IMR-90 (cell line): ENCODE data around the gene TLR3. TPM values are rescaled to one million over a fixed set of nuclear protein-coding genes. Genes with fewer than 3 reads are reported as not detected.

ENCODE experiments used
- ATAC-seq: fragments of 200-7000 bp; cut with Tn5 transposase; 2 replicates; pipeline ENCODE4 v1.9.1; 2020; ENCODE audit warnings: low read depth, mild to moderate bottlenecking, moderate library complexity
- BruUV-seq: library from RNA; stranded (reverse); fragments of 400-500 nt; replicated peaks from 2 replicates; lab custom pipeline; 2021; lab: Mats Ljungman, UMichigan
- CTCF ChIA-PET: fragments of 300-600 bp; formaldehyde crosslinking; extraction: SDS; loops from one replicate; lab custom pipeline; 2021; ENCODE audit warnings: antibody characterized with exemption; lab: Yijun Ruan, JAX
- POLR2A ChIA-PET: fragments of 300-600 bp; sonication (Branson Sonifier 250); formaldehyde crosslinking; loops from one replicate; lab custom pipeline; 2022; ENCODE audit warnings: antibody characterized with exemption; ENCODE audit not compliant: unreplicated experiment; lab: Charles Lee
- DNase-seq: peaks from one replicate; pipeline ENCODE4 v3.0.0; 2013
- H2AFZ ChIP-seq: replicated peaks from 2 replicates; pipeline ENCODE3; 2013; ENCODE audit warnings: low read length, mild to moderate bottlenecking; ENCODE audit not compliant: poor library complexity
- H2AK5ac ChIP-seq: 2 replicates; pipeline ENCODE4 v1.6.1; 2013; ENCODE audit warnings: low read depth, low read length, inconsistent platforms
- H2AK9ac ChIP-seq: replicated peaks from 2 replicates; pipeline ENCODE3; 2013; ENCODE audit warnings: mild to moderate bottlenecking, low read depth, low read length, moderate library complexity; ENCODE audit not compliant: poor library complexity
- H2BK120ac ChIP-seq: 2 replicates; pipeline ENCODE4 v1.6.1; 2013; ENCODE audit warnings: low read depth, low read length, inconsistent platforms
- H2BK15ac ChIP-seq: 3 replicates; pipeline ENCODE4 v1.6.1; 2013; ENCODE audit warnings: low read depth, low read length, inconsistent platforms
- H2BK20ac ChIP-seq: 2 replicates; pipeline ENCODE4 v1.6.1; 2013; ENCODE audit warnings: low read depth, mild to moderate bottlenecking, inconsistent platforms, low read length, moderate library complexity
- H2BK5ac ChIP-seq: 2 replicates; pipeline ENCODE4 v1.6.1; 2013; ENCODE audit warnings: mild to moderate bottlenecking, low read depth, low read length, inconsistent platforms; ENCODE audit not compliant: poor library complexity, severe bottlenecking
- H3K14ac ChIP-seq: replicated peaks from 2 replicates; pipeline ENCODE4 v1.6.1; 2013; ENCODE audit warnings: low read depth, low read length, inconsistent platforms
- H3K18ac ChIP-seq: 2 replicates; pipeline ENCODE4 v1.6.1; 2013; ENCODE audit warnings: low read depth, low read length, control low read depth
- H3K23ac ChIP-seq: 2 replicates; pipeline ENCODE4 v1.6.1; 2013; ENCODE audit warnings: low read depth, low read length, inconsistent platforms
- H3K27ac ChIP-seq: 2 replicates; pipeline ENCODE4 v1.5.1; 2013; ENCODE audit warnings: mild to moderate bottlenecking, control low read depth, low read length; ENCODE audit not compliant: insufficient read depth
- H3K27me3 ChIP-seq: 2 replicates; pipeline ENCODE4 v1.6.1; 2013; ENCODE audit warnings: low read length; ENCODE audit not compliant: control insufficient read depth, insufficient read depth
- H3K36me3 ChIP-seq: 2 replicates; pipeline ENCODE4 v1.6.1; 2013; ENCODE audit warnings: low read length, mixed read lengths; ENCODE audit not compliant: control insufficient read depth, insufficient read depth
- H3K4ac ChIP-seq: 2 replicates; pipeline ENCODE4 v1.6.1; 2013; ENCODE audit warnings: low read depth, low read length, inconsistent platforms
- H3K4me1 ChIP-seq: 2 replicates; pipeline ENCODE4 v1.6.1; 2013; ENCODE audit warnings: low read length, mixed read lengths; ENCODE audit not compliant: control insufficient read depth, insufficient read depth
- H3K4me2 ChIP-seq: 2 replicates; pipeline ENCODE4 v1.6.1; 2013; ENCODE audit warnings: low read depth, mild to moderate bottlenecking, control low read depth, low read length, moderate library complexity
- H3K4me3 ChIP-seq: 2 replicates; pipeline ENCODE4 v1.5.1; 2013; ENCODE audit warnings: low read depth, mild to moderate bottlenecking, control low read depth, low read length, moderate library complexity; ENCODE audit not compliant: insufficient read depth
- H3K56ac ChIP-seq: 2 replicates; pipeline ENCODE4 v1.6.1; 2013; ENCODE audit warnings: low read length, inconsistent platforms; ENCODE audit not compliant: insufficient read depth; ENCODE audit errors: extremely low read depth
- H3K79me1 ChIP-seq, 2 experiments: 2 replicates each; pipeline ENCODE4 v1.6.1; 2013; ENCODE audit warnings: low read length in 2 of 2, inconsistent platforms in 1 of 2, low read depth in 1 of 2
- H3K9ac ChIP-seq: 2 replicates; pipeline ENCODE4 v1.6.1; 2013; ENCODE audit warnings: low read depth, low read length, control low read depth
- H3K9me1 ChIP-seq: 2 replicates; pipeline ENCODE4 v1.6.1; 2013; ENCODE audit warnings: low read length, inconsistent platforms; ENCODE audit not compliant: insufficient read depth
- H3K9me3 ChIP-seq: 2 replicates; pipeline ENCODE4 v1.6.1; 2013; ENCODE audit warnings: low read length; ENCODE audit not compliant: control insufficient read depth, insufficient read depth
- H4K20me1 ChIP-seq: 2 replicates; pipeline ENCODE4 v1.6.1; 2013; ENCODE audit warnings: low read length, inconsistent platforms; ENCODE audit not compliant: insufficient read depth
- H4K5ac ChIP-seq: 2 replicates; pipeline ENCODE4 v1.6.1; 2013; ENCODE audit warnings: mild to moderate bottlenecking, low read depth, low read length, control low read depth
- H4K8ac ChIP-seq, 2 experiments: 2 replicates each; pipeline ENCODE4 v1.6.1; 2013; ENCODE audit warnings: low read depth in 2 of 2, low read length in 2 of 2, control low read depth in 1 of 2, inconsistent platforms in 1 of 2
- H4K91ac ChIP-seq: 2 replicates; pipeline ENCODE4 v1.6.1; 2013; ENCODE audit warnings: low read depth, low read length, inconsistent platforms; ENCODE audit not compliant: insufficient read depth
- BHLHE40 ChIP-seq: fragments of 150-350 bp; IDR thresholded peaks from 2 replicates; pipeline ENCODE4 v1.6.1; 2016; ENCODE audit warnings: mild to moderate bottlenecking, low read depth, low read length
- CEBPB ChIP-seq: IDR thresholded peaks from 2 replicates; pipeline ENCODE4 v1.6.1; 2012; ENCODE audit warnings: low read depth, low read length, improper control_type of control experiment
- CHD1 ChIP-seq: IDR thresholded peaks from 2 replicates; pipeline ENCODE4 v1.6.1; 2012; ENCODE audit warnings: low read depth, low read length, improper control_type of control experiment
- CTCF ChIP-seq: conservative IDR thresholded peaks from 2 replicates; pipeline ENCODE4 v1.5.1; 2012; ENCODE audit warnings: mild to moderate bottlenecking, low read depth, low read length, improper control_type of control experiment
- ELK1 ChIP-seq: fragments of 150-350 bp; IDR thresholded peaks from 2 replicates; pipeline ENCODE4 v1.6.1; 2016; ENCODE audit warnings: low read depth, mild to moderate bottlenecking, low read length, moderate library complexity, borderline replicate concordance
- FOS ChIP-seq: fragments of 150-350 bp; IDR thresholded peaks from 2 replicates; pipeline ENCODE4 v1.6.1; 2016; ENCODE audit warnings: low read depth, low read length
- MAFK ChIP-seq: IDR thresholded peaks from 2 replicates; pipeline ENCODE4 v1.6.1; 2012; ENCODE audit warnings: low read depth, low read length, improper control_type of control experiment
- MXI1 ChIP-seq: IDR thresholded peaks from 2 replicates; pipeline ENCODE4 v1.6.1; 2012; ENCODE audit warnings: low read depth, mild to moderate bottlenecking, low read length, moderate library complexity, borderline replicate concordance
- POLR2A ChIP-seq: IDR thresholded peaks from 2 replicates; pipeline ENCODE4 v1.6.1; 2012; ENCODE audit warnings: mild to moderate bottlenecking, low read depth, low read length
- RAD21 ChIP-seq: IDR thresholded peaks from 2 replicates; pipeline ENCODE4 v1.6.1; 2012; ENCODE audit warnings: low read length, improper control_type of control experiment
- RCOR1 ChIP-seq: IDR thresholded peaks from 2 replicates; pipeline ENCODE4 v1.6.1; 2012; ENCODE audit warnings: mild to moderate bottlenecking, low read length, improper control_type of control experiment; ENCODE audit not compliant: insufficient replicate concordance
- SMC3 ChIP-seq: fragments of 150-350 bp; IDR thresholded peaks from 2 replicates; pipeline ENCODE4 v1.6.1; 2016; ENCODE audit warnings: low read depth, mild to moderate bottlenecking, antibody characterized with exemption, low read length, moderate library complexity
- USF2 ChIP-seq: fragments of 150-350 bp; IDR thresholded peaks from 2 replicates; pipeline ENCODE4 v1.6.1; 2017; ENCODE audit warnings: mild to moderate bottlenecking, antibody characterized with exemption, low read length, low read depth
- WGBS, 2 experiments: methylation state at CpG; one replicate each; pipeline versions ENCODE4 v1.1.5 to v1.1.7; 2013; ENCODE audit warnings: missing lambda C conversion rate in 2 of 2; ENCODE audit not compliant: insufficient read length in 1 of 2; ENCODE audit errors: extremely low coverage in 2 of 2; 5-methylcytosine and 5-hydroxymethylcytosine counted together
- dilution Hi-C: fragments of 300-500 bp; cut with HindIII; formaldehyde crosslinking; loops from one replicate; pipeline ENCODE4 v1.14.3; 2018; ENCODE audit warnings: low sequenced_read_pairs; ENCODE audit not compliant: unreplicated experiment
- in situ Hi-C: fragments of 300-500 bp; cut with MboI; formaldehyde crosslinking; loops from 3 replicates; pipeline ENCODE4 v1.14.3; 2019; ENCODE audit warnings: low sequenced_read_pairs, inconsistent platforms, mixed read lengths
- intact Hi-C: fragments of 100-400 bp; cut with micrococcal nuclease; formaldehyde crosslinking; loops from 2 replicates; pipeline ENCODE4 v1.10.0; 2022
- polyA plus RNA-seq, 3 experiments: library from polyadenylated mRNA; depleted of rRNA; stranded (reverse); fragments of >200 nt; gene quantifications; 2 replicates each; pipeline ENCODE4 v1.2.3, GENCODE V29; 2012; ENCODE audit warnings: low replicate concordance in 1 of 3
- total RNA-seq: library from RNA; depleted of rRNA; stranded (reverse); fragments of >200 nt; gene quantifications from 2 replicates; pipeline ENCODE4 v1.2.3, GENCODE V29; 2012

The TLR3 gene
- total and polyA plus RNA-seq, 2 of the 4 experiments (the other 2 are of a cell fraction), result 0.12 to 0.36 TPM

- Histone ChIP-seq H3K9me3 (peaks cover 1% of the 10 kb centered on the region), H3K79me1 (no peaks in the 10 kb centered on the region), H2BK15ac (no peak overlapping the region), H2AFZ (no peak overlapping the region), H3K36me3 (no peaks in the 10 kb centered on the region), H3K27ac (no peak overlapping the region), H3K4me3 (no peak overlapping the region), H3K23ac (no peak overlapping the region), H3K14ac (no peak overlapping the region), H4K20me1 (no peaks in the 10 kb centered on the region), H3K18ac (no peak overlapping the region), H3K4me2 (no peak overlapping the region), H2AK9ac (no peak overlapping the region), H4K5ac (no peak overlapping the region), H2BK5ac (no peak overlapping the region), H3K56ac (no peak overlapping the region), H4K8ac (no peak overlapping the region), H4K91ac (no peak overlapping the region), H3K4ac (no peak overlapping the region), H2BK120ac (no peak overlapping the region), H3K9me1 (no peaks in the 10 kb centered on the region), H3K27me3 (peaks cover 17% of the 10 kb centered on the region), H2BK20ac (no peak overlapping the region), H2AK5ac (no peak overlapping the region), H3K4me1 (no peaks in the 10 kb centered on the region), H3K9ac (no peak overlapping the region)
- 60% methylated on average over 5 of the region's 16 CpGs; no CpG with 5 or more reads in 1 of the 2 experiments for WGBS, 2 experiments
- in situ Hi-C loops (loop anchor here (25.0 kb wide), 2 partner anchors 552 to 852 kb away; no protein-coding TSS in a partner anchor), dilution Hi-C loops (no loop called here), intact Hi-C loops (loop anchor here (5.0 to 10.0 kb wide), 3 partner anchors 95 to 1005 kb away; partner anchors contain the start of gene SLC25A4)
- POLR2A ChIA-PET, result no interaction called here
- ATAC-seq (no peak), DNase-seq (no peak)
- TF ChIP-seq RCOR1 (no peak), POLR2A (no peak), CHD1 (no peak), ELK1 (no peak), SMC3 (no peak), MAFK (no peak), BHLHE40 (no peak), CTCF (no peak), CEBPB (no peak), RAD21 (no peak), FOS (no peak), USF2 (no peak), MXI1 (no peak)
- BruUV-seq, result no TSS peak
- CTCF ChIA-PET, result interaction anchor here (0.6 to 1.1 kb wide), 2 partner anchors 399 to 427 kb away, joined by 3 to 4 read pairs; no protein-coding TSS in a partner anchor
These were observed 29.3 kb upstream of the TLR3 start for GRCh38 chr4:186039697-186040096.
